HFFc6 (cell line): ENCODE measurements around the gene MAFG. TPM values are rescaled to one million over a fixed set of nuclear protein-coding genes. Genes with fewer than 3 reads are reported as not detected.
A peak's percentile ranks its signal among the peaks of the same experiment; 100 is the strongest.

Experiments
- DNase-seq: peaks from one replicate; pipeline ENCODE4 v3.0.0-alpha.2; 2018
- H3K27ac Mint-ChIP-seq: 2 replicates; pipeline ENCODE4 v1.8.0; 2020; ENCODE audit warnings: mild to moderate bottlenecking, mixed read lengths
- H3K27me3 Mint-ChIP-seq: 2 replicates; pipeline ENCODE4 v1.8.0; 2021; ENCODE audit warnings: mild to moderate bottlenecking, moderate library complexity, mixed read lengths; ENCODE audit not compliant: insufficient read depth
- H3K36me3 Mint-ChIP-seq: 2 replicates; pipeline ENCODE4 v1.8.0; 2021; ENCODE audit warnings: low read depth, mixed read lengths
- H3K4me1 Mint-ChIP-seq: 2 replicates; pipeline ENCODE4 v1.8.0; 2020; ENCODE audit warnings: low read depth, mixed read lengths
- H3K4me3 Mint-ChIP-seq: 2 replicates; pipeline ENCODE4 v1.8.0; 2020; ENCODE audit warnings: mild to moderate bottlenecking, moderate library complexity, mixed read lengths
- H3K9me3 Mint-ChIP-seq: 2 replicates; pipeline ENCODE4 v1.8.0; 2020; ENCODE audit warnings: mild to moderate bottlenecking, mixed read lengths
- CTCF ChIP-seq: fragments of 200-600 bp; sonication (generic); IDR thresholded peaks from 2 replicates; pipeline ENCODE4 v1.5.0; 2021; ENCODE audit warnings: antibody characterized with exemption, mild to moderate bottlenecking
- total RNA-seq, 6 experiments: library from RNA; stranded (reverse); fragmentation: NEBNext Ultra II Directional; extraction: Animal tissue kit (Norgen Biotek cat#: 25700); gene quantifications; 2 replicates in 1 of 6; 3 replicates in 5 of 6; pipeline ENCODE4 v1.2.3, GENCODE V29; 2021

MAFG gene
- total RNA-seq, 6 experiments from 2014 or later, result 17.7 to 22.4 (median 18.2) TPM

- Mint-ChIP-seq H3K9me3 (peaks cover 10% of the 10 kb centered on the region), H3K27ac (no peak overlapping the region), H3K36me3 (no peaks in the 10 kb centered on the region), H3K4me1 (peaks cover 6% of the 10 kb centered on the region; the same call in 1 of the 2 replicates), H3K4me3 (peak overlapping the region; percentile 60; the same call in 1 of the 2 replicates), H3K27me3 (peaks cover 2% of the 10 kb centered on the region)
- no peak for DNase-seq
- TF ChIP-seq CTCF, result no peak
Observed at GRCh38 chr17:81968396-81968745, 40.8 kb upstream of the MAFG start.

GRCh38 chr17:81967533-81968395 is 40.2 kb upstream of the MAFG start:
- no peaks in the 10 kb centered on the region for H3K36me3 Mint-ChIP-seq
- peaks cover 6% of the 10 kb centered on the region; the same call in 1 of the 2 replicates for H3K4me1 Mint-ChIP-seq
- H3K9me3 Mint-ChIP-seq, result peaks cover 6% of the 10 kb centered on the region
- H3K27ac Mint-ChIP-seq, result no peak overlapping the region
- peak overlapping the region; percentile 60; the same call in 1 of the 2 replicates for H3K4me3 Mint-ChIP-seq
- no peak for TF ChIP-seq CTCF
- DNase-seq, result peak; percentile 34
- H3K27me3 Mint-ChIP-seq, result peaks cover 2% of the 10 kb centered on the region

DNA sequence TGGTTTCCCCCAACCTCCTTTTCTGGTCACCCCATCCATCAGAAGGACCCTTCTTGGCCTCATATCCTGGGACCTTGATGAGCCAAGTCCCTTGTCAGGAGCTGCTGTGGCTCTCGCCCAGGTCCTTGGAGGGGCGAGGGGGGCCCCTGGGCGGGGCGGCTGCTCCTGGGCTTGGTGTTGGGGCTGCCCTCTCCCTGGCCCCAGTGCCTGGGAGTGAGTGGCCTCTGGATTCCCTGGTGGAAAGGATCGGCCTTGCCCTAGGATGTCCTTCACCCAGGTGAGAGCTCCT is 39.7 kb upstream of the MAFG start:
- peaks cover 4% of the 10 kb centered on the region for H3K27me3 Mint-ChIP-seq
- H3K9me3 Mint-ChIP-seq, result peaks cover under 1% of the 10 kb centered on the region; the same call in 1 of the 2 replicates
- no peak overlapping the region for H3K27ac Mint-ChIP-seq
- peaks cover 6% of the 10 kb centered on the region; the same call in 1 of the 2 replicates for H3K4me1 Mint-ChIP-seq
- no peak for DNase-seq
- no peaks in the 10 kb centered on the region for H3K36me3 Mint-ChIP-seq
- H3K4me3 Mint-ChIP-seq, result no peak overlapping the region
- TF ChIP-seq CTCF, result no peak

- Mint-ChIP-seq H3K4me1 (peaks cover 6% of the 10 kb centered on the region; the same call in 1 of the 2 replicates), H3K27me3 (peaks cover 5% of the 10 kb centered on the region), H3K36me3 (no peaks in the 10 kb centered on the region), H3K4me3 (no peak overlapping the region), H3K27ac (no peak overlapping the region), H3K9me3 (no peaks in the 10 kb centered on the region)
- TF ChIP-seq CTCF, result no peak
- DNase-seq, result no peak
Observed at GRCh38 chr17:81966343-81967243, 39.1 kb upstream of the MAFG start.

GRCh38 chr17:81964081-81964849 is 36.7 kb upstream of the MAFG start:
- no peak overlapping the region for H3K27ac Mint-ChIP-seq
- no peak for DNase-seq
- peaks cover 6% of the 10 kb centered on the region; the same call in 1 of the 2 replicates for H3K4me1 Mint-ChIP-seq
- no peaks in the 10 kb centered on the region for H3K9me3 Mint-ChIP-seq
- no peaks in the 10 kb centered on the region for H3K36me3 Mint-ChIP-seq
- H3K27me3 Mint-ChIP-seq, result peaks cover 4% of the 10 kb centered on the region
- H3K4me3 Mint-ChIP-seq, result no peak overlapping the region
- TF ChIP-seq CTCF, result no peak
